Naive thymus-derived CD4-positive, alpha-beta T cell (primary cell): ENCODE measurements around the gene HOXB4. TPM values are rescaled to one million over a fixed set of nuclear protein-coding genes. Genes with fewer than 3 reads are reported as not detected.

Experiments used
- ATAC-seq: fragments of 150-1000 bp; cut with Tn5 transposase; 2 replicates; pipeline ENCODE4 v1.10.0; 2021; ENCODE audit warnings: mild to moderate bottlenecking, moderate library complexity
- CTCF ChIA-PET: fragments of 350-600 bp; sonication (Branson Sonifier 250); formaldehyde crosslinking; loops from one replicate; lab custom pipeline; 2021; ENCODE audit warnings: antibody characterized with exemption; lab: Charles Lee
- POLR2A ChIA-PET: fragments of 350-600 bp; sonication (Branson Sonifier 250); formaldehyde crosslinking; loops from one replicate; lab custom pipeline; 2021; ENCODE audit warnings: antibody characterized with exemption, inconsistent platforms; lab: Charles Lee
- DNase-seq, 9 donors: peaks; one replicate each; pipeline versions ENCODE4 v3.0.0 to v3.0.0-alpha.2; 2020 to 2022; ENCODE audit warnings: mixed read lengths in 1 of 9
- H3K27ac ChIP-seq: one replicate; pipeline ENCODE4 v1.7.0; 2013; ENCODE audit warnings: mild to moderate bottlenecking, low read depth, low read length, moderate library complexity
- H3K27me3 ChIP-seq, 2 donors: one replicate each; pipeline ENCODE4 v1.7.0; 2013; ENCODE audit warnings: low read length in 2 of 2, mild to moderate bottlenecking in 2 of 2, moderate library complexity in 2 of 2; ENCODE audit not compliant: control insufficient read depth in 2 of 2, insufficient read depth in 2 of 2
- H3K36me3 ChIP-seq, 3 experiments: 1 replicate in 2 of 3; 2 replicates in 1 of 3; pipeline ENCODE4 v1.7.0; 2013; ENCODE audit warnings: low read length in 3 of 3, mild to moderate bottlenecking in 3 of 3, moderate library complexity in 1 of 3; ENCODE audit not compliant: insufficient read depth in 3 of 3, control insufficient read depth in 2 of 3
- H3K4me1 ChIP-seq, 2 donors: one replicate each; pipeline ENCODE4 v1.7.0; 2013; ENCODE audit warnings: low read length in 2 of 2, mild to moderate bottlenecking in 2 of 2, moderate library complexity in 1 of 2; ENCODE audit not compliant: control insufficient read depth in 2 of 2, insufficient read depth in 2 of 2
- H3K4me3 ChIP-seq: 2 replicates; pipeline ENCODE4 v1.7.0; 2013; ENCODE audit warnings: mild to moderate bottlenecking, low read length
- H3K9me3 ChIP-seq, 3 experiments: 1 replicate in 2 of 3; 2 replicates in 1 of 3; pipeline ENCODE4 v1.7.0; 2013; ENCODE audit warnings: low read length in 3 of 3; ENCODE audit not compliant: control insufficient read depth in 2 of 3
- H3K27ac Mint-ChIP-seq, 9 donors: one replicate each; pipeline ENCODE4 v1.8.0; 2020 to 2022; ENCODE audit warnings: mixed read lengths in 9 of 9, mild to moderate bottlenecking in 8 of 9, moderate library complexity in 5 of 9, inconsistent platforms in 2 of 9
- H3K27me3 Mint-ChIP-seq, 5 donors: one replicate each; pipeline ENCODE4 v1.8.0; 2021 to 2022; ENCODE audit warnings: mixed read lengths in 5 of 5, mild to moderate bottlenecking in 1 of 5
- H3K36me3 Mint-ChIP-seq, 5 donors: one replicate each; pipeline ENCODE4 v1.8.0; 2020 to 2022; ENCODE audit warnings: mixed read lengths in 5 of 5, mild to moderate bottlenecking in 3 of 5, inconsistent platforms in 1 of 5
- H3K4me1 Mint-ChIP-seq, 7 donors: one replicate each; pipeline ENCODE4 v1.8.0; 2020 to 2022; ENCODE audit warnings: mixed read lengths in 7 of 7, mild to moderate bottlenecking in 3 of 7, inconsistent platforms in 1 of 7
- H3K4me3 Mint-ChIP-seq, 10 donors: one replicate each; pipeline ENCODE4 v1.8.0; 2020 to 2022; ENCODE audit warnings: mild to moderate bottlenecking in 10 of 10, mixed read lengths in 10 of 10, moderate library complexity in 6 of 10, inconsistent platforms in 2 of 10
- H3K9me3 Mint-ChIP-seq, 11 donors: one replicate each; pipeline ENCODE4 v1.8.0; 2020 to 2022; ENCODE audit warnings: mixed read lengths in 11 of 11, mild to moderate bottlenecking in 4 of 11, inconsistent platforms in 1 of 11, moderate library complexity in 1 of 11
- intact Hi-C, 2 donors: fragments of 100-400 bp; cut with micrococcal nuclease; formaldehyde crosslinking; loops; one replicate each; pipeline ENCODE4 v1.15.1; 2023
- polyA plus RNA-seq, 2 donors: library from polyadenylated mRNA; unstranded; fragments of 300-500 nt; fragmentation: Illumina TruSeq; gene quantifications; one replicate each; pipeline ENCODE4 v1.2.3, GENCODE V29; 2021
- total RNA-seq, 6 experiments: library from RNA in 5 of 6; stranded (reverse) in 5 of 6; gene quantifications; 1 replicate in 5 of 6; 2 replicates in 1 of 6; pipeline ENCODE4 v1.2.3 and lab custom pipeline; 2021 to 2026

The HOXB4 gene
- total and polyA plus RNA-seq, 7 experiments from 2014 or later: 0.34 to 7.9 (median 2.4) TPM; not detected in 2

- ChIA-PET POLR2A (interaction anchor here (0.7 to 1.2 kb wide), 3 partner anchors 14 to 33 kb away, joined by 3 to 5 read pairs (median 4); no protein-coding TSS in a partner anchor), CTCF (interaction anchor here (1.2 kb wide), 1 partner anchor 9 kb away, joined by 3 read pairs; no protein-coding TSS in a partner anchor)
- DNase-seq (no peak), ATAC-seq (no peak)
- H3K27me3 Mint-ChIP-seq: peaks cover 11 to 46% (median 27%) of the 10 kb centered on the region in 5 donors
- H3K36me3 Mint-ChIP-seq: peaks cover 0 to 16% (median 0%) of the 10 kb centered on the region in 5 donors
- H3K9me3 Mint-ChIP-seq: peaks cover 0 to 1% (median 0%) of the 10 kb centered on the region in 11 donors
- H3K27me3 ChIP-seq: peaks cover 0 to 11% of the 10 kb centered on the region in 2 donors
- H3K4me3 Mint-ChIP-seq: peak overlapping the region in 1 of 10 donors; percentile 1
- no peak overlapping the region for H3K4me3 ChIP-seq
- H3K36me3 ChIP-seq: no peaks in the 10 kb centered on the region
- no peak overlapping the region for H3K27ac ChIP-seq
- no peaks in the 10 kb centered on the region for H3K9me3 ChIP-seq
- intact Hi-C loops: loop anchor here in 1 of 2 donors (5.0 kb wide), 1 partner anchor 62 kb away; no protein-coding TSS in a partner anchor
- no peak overlapping the region for H3K27ac Mint-ChIP-seq
- peaks cover 15 to 16% of the 10 kb centered on the region in 2 donors for H3K4me1 ChIP-seq
- peaks cover 11 to 37% (median 25%) of the 10 kb centered on the region in 7 donors for H3K4me1 Mint-ChIP-seq
Observed at GRCh38 chr17:48574505-48575065, 3.6 kb downstream of the HOXB4 start.

GRCh38 chr17:48571826-48572417 is 6.2 kb downstream of the HOXB4 start:
- Mint-ChIP-seq H3K4me1 (peaks cover 0 to 35% (median 13%) of the 10 kb centered on the region in 7 donors), H3K4me3 (no peak overlapping the region), H3K36me3 (peaks cover 0 to 19% (median 0%) of the 10 kb centered on the region in 5 donors), H3K27me3 (peaks cover 0 to 33% (median 9%) of the 10 kb centered on the region in 5 donors), H3K27ac (no peak overlapping the region), H3K9me3 (peaks cover 0 to 1% (median 0%) of the 10 kb centered on the region in 11 donors)
- Histone ChIP-seq H3K27ac (no peak overlapping the region), H3K36me3 (no peaks in the 10 kb centered on the region), H3K4me1 (peaks cover 0 to under 1% of the 10 kb centered on the region in 2 donors), H3K4me3 (no peak overlapping the region), H3K27me3 (peaks cover 0 to 4% of the 10 kb centered on the region in 2 donors), H3K9me3 (no peaks in the 10 kb centered on the region)
- DNase-seq (no peak), ATAC-seq (no peak)
- intact Hi-C loops: no loop called here
- POLR2A ChIA-PET: interaction anchor here (0.6 kb wide), 1 partner anchor 59 kb away, joined by 3 read pairs; no protein-coding TSS in a partner anchor
- CTCF ChIA-PET: no interaction called here

GRCh38 chr17:48571024-48571818 is 6.9 kb downstream of the HOXB4 start:
- peaks cover 0 to 29% (median 5%) of the 10 kb centered on the region in 5 donors for H3K27me3 Mint-ChIP-seq
- no peaks in the 10 kb centered on the region for H3K36me3 ChIP-seq
- intact Hi-C loops: no loop called here
- H3K4me3 ChIP-seq: no peak overlapping the region
- H3K4me3 Mint-ChIP-seq: no peak overlapping the region
- peaks cover 0 to 4% of the 10 kb centered on the region in 2 donors for H3K27me3 ChIP-seq
- no peaks in the 10 kb centered on the region for H3K4me1 ChIP-seq
- no peak for DNase-seq
- CTCF ChIA-PET: no interaction called here
- POLR2A ChIA-PET: no interaction called here
- peaks cover 0 to 1% (median 0%) of the 10 kb centered on the region in 11 donors for H3K9me3 Mint-ChIP-seq
- no peak overlapping the region for H3K27ac ChIP-seq
- no peak overlapping the region for H3K27ac Mint-ChIP-seq
- H3K9me3 ChIP-seq: no peaks in the 10 kb centered on the region
- peaks cover 0 to 19% (median 0%) of the 10 kb centered on the region in 5 donors for H3K36me3 Mint-ChIP-seq
- peaks cover 0 to 33% (median 11%) of the 10 kb centered on the region in 7 donors for H3K4me1 Mint-ChIP-seq
- ATAC-seq: no peak

- H3K36me3 ChIP-seq: no peaks in the 10 kb centered on the region
- no peaks in the 10 kb centered on the region for H3K9me3 Mint-ChIP-seq
Observed at GRCh38 chr17:48570325-48571023, 7.7 kb downstream of the HOXB4 start.

GRCh38 chr17:48569674-48570324 is 8.4 kb downstream of the HOXB4 start:
- H3K36me3 ChIP-seq: no peaks in the 10 kb centered on the region
- H3K4me1 ChIP-seq: no peaks in the 10 kb centered on the region
- ChIA-PET POLR2A (interaction anchor here (0.6 to 1.2 kb wide), 4 partner anchors 23 to 207 kb away, joined by 3 to 4 read pairs (median 3); no protein-coding TSS in a partner anchor), CTCF (interaction anchor here (0.5 to 0.9 kb wide), 2 partner anchors 10 to 77 kb away, joined by 3 read pairs; no protein-coding TSS in a partner anchor)
- intact Hi-C loops: no loop called here
- Mint-ChIP-seq H3K27ac (no peak overlapping the region), H3K27me3 (peaks cover 3 to 24% (median 5%) of the 10 kb centered on the region in 5 donors), H3K4me1 (peaks cover 0 to 22% (median 10%) of the 10 kb centered on the region in 7 donors), H3K36me3 (peaks cover 0 to 17% (median 0%) of the 10 kb centered on the region in 5 donors), H3K4me3 (no peak overlapping the region), H3K9me3 (no peaks in the 10 kb centered on the region)
- ATAC-seq (no peak), DNase-seq (no peak)
- no peaks in the 10 kb centered on the region for H3K9me3 ChIP-seq
- H3K27me3 ChIP-seq: peaks cover 0 to 4% of the 10 kb centered on the region in 2 donors
- no peak overlapping the region for H3K4me3 ChIP-seq
- H3K27ac ChIP-seq: no peak overlapping the region

More at GRCh38 chr17:48570325-48571023, 7.7 kb downstream of the HOXB4 start:
- intact Hi-C loops: no loop called here
- no peak overlapping the region for H3K27ac Mint-ChIP-seq
- Histone ChIP-seq H3K27me3 (peaks cover 0 to 4% of the 10 kb centered on the region in 2 donors), H3K27ac (no peak overlapping the region), H3K4me3 (no peak overlapping the region), H3K4me1 (no peaks in the 10 kb centered on the region), H3K9me3 (no peaks in the 10 kb centered on the region)
- ChIA-PET POLR2A (interaction anchor here (0.6 to 1.0 kb wide), 2 partner anchors 24 to 27 kb away, joined by 3 read pairs; no protein-coding TSS in a partner anchor), CTCF (interaction anchor here (0.5 kb wide), 1 partner anchor 10 kb away, joined by 3 read pairs; no protein-coding TSS in a partner anchor)
- H3K27me3 Mint-ChIP-seq: peaks cover 0 to 29% (median 5%) of the 10 kb centered on the region in 5 donors
- ATAC-seq (no peak), DNase-seq (no peak)
- H3K36me3 Mint-ChIP-seq: peaks cover 0 to 16% (median 0%) of the 10 kb centered on the region in 5 donors
- H3K4me3 Mint-ChIP-seq: no peak overlapping the region
- H3K4me1 Mint-ChIP-seq: peaks cover 0 to 26% (median 10%) of the 10 kb centered on the region in 7 donors
